Inferior parietal cortex (tissue), 1 donor: ENCODE measurements around the gene UCK1.
"Not testable (repeated sequence)": the region's sequence is repeated elsewhere in the genome, so short reads cannot be mapped to it uniquely, and the experiment has no call there.

Experiments
- DNase-seq: peaks from one replicate; pipeline ENCODE4 v3.0.0-alpha.2; 2016; ENCODE audit errors: extremely low spot score

Gene UCK1

DNA sequence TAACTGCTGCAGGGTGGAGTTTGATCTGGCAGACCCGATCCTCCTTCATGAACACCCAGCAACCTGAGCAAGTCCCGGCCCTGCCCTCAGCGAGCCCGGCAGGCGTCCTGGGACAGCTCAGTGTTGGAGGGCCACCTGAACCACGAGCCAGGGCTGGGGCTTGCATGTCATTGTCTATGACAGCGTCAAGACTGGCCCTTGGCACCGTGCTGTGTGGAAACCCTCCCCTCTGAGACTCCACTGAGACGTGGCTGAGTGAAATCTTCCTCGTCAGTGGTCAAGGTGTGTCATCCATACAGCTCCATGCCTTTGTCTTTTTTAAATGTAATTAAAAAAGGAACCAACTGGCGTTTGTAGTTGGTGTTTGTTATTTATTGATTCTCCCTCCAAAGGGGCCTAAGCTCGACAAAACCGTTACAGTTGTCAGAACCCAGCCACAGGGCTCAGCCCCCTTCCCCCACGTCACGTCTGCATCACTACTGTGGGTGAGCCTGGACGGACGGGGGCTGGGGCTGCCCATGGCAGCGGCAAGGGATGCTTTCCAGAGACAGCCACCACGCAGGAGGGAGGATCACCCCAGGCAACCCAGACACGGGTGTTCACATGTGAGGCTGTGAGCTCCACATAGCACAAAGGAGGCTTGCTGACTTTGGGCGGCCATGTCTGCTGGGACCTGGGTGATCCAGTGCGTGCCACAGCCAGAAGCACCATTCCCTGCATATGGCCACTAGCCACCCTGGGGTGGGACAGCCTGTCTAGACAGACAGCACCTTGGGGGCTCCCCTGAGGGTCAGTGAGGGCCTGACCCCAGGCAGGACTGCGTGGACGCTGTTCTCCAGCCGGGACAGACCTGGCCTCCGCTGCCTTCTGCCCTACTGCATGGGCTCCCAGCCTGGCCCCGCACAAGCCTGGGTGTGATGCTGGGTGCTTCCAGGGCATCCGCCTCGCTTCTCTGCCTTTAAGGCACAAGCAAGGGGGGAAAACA lies 7.3 kb downstream of the UCK1 start:
- DNase-seq, result no peak

DNA sequence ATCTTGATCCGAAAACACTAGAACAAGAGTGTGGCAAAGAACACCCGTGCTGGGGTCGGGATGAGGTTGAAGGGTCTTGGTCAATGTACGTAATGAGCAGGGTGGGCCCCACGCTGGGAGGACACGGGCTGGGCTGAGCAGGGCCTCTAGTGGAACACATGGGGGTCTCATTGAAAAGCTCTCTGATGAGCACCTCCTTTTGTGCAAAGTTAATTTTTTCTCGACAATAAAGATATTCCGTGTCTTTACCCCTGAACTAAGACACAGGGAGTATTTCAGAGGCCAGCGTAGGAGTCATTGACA lies 8.0 kb downstream of the UCK1 start:
- no peak for DNase-seq

- no peak for DNase-seq
Observed at GRCh38 chr9:131522257-131523085, 8.6 kb downstream of the UCK1 start.

DNA sequence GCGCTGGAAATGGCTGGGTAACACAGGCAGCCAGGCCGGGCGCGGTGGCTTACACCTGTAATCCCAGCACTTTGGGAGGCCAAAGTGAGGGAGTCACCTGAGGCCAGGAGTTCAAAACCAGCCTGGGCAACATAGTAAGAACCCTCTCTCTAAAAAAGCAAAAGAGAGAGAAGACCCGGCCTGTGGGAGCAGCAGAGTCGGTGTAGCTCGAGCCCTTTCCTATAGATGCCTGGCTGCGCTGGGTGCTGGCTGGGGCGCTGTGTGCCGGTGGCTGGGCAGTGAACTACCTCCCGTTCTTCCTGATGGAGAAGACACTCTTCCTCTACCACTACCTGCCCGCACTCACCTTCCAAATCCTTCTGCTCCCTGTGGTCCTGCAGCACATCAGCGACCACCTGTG lies 9.2 kb downstream of the UCK1 start:
- no peak for DNase-seq

DNA sequence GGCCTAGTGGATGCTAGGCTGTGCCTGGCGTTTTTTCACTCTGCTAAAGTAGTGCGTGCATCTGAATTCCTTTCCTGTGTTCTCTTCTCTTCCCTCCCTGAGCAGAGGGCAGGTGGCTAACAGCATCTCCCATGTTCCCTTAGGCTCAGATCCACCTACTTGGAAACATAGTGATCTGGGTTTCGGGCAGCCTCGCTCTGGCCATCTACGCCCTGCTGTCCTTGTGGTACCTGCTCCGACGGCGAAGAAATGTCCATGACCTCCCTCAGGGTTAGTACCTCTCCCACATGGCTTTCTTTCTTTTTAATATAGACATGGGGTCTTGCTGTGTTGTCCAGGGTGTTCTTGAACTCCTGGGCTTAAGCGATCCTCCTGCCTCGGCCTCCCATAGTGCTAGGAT lies 9.9 kb downstream of the UCK1 start:
- DNase-seq, result no peak

GRCh38 chr9:131520503-131520902 lies 10.6 kb downstream of the UCK1 start:
- no peak for DNase-seq

GRCh38 chr9:131518553-131518952 lies 12.5 kb downstream of the UCK1 start:
- no peak for DNase-seq

- no peak for DNase-seq
Observed at GRCh38 chr9:131517761-131518190, 13.3 kb downstream of the UCK1 start.

GRCh38 chr9:131516930-131517329 lies 14.1 kb downstream of the UCK1 start:
- no peak for DNase-seq

GRCh38 chr9:131516100-131516499 lies 15.0 kb downstream of the UCK1 start:
- DNase-seq, result no peak

DNA sequence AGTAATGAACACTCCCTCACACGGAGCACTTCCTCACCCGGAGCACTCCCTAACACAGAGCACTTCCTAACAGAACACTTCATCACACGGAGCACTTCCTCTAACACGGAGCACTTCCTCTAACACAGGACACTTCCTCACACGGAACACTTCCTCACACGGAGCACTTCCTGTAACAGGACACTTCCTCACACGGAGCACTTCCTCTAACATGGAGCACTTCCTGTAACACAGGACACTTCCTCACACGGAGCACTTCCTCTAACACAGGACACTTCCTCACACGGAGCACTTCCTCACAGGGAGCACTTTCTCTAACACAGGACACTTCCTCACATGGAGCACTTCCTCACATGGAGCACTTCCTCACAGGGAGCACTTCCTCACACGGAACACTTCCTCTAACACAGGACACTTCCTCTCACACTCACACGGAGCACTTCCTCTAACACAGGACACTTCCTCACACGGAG lies 15.5 kb downstream of the UCK1 start:
- DNase-seq, result not testable (repeated sequence)

GRCh38 chr9:131513177-131513576 lies 17.9 kb downstream of the UCK1 start:
- DNase-seq, result no peak

GRCh38 chr9:131511880-131512279 lies 19.2 kb downstream of the UCK1 start:
- no peak for DNase-seq

DNA sequence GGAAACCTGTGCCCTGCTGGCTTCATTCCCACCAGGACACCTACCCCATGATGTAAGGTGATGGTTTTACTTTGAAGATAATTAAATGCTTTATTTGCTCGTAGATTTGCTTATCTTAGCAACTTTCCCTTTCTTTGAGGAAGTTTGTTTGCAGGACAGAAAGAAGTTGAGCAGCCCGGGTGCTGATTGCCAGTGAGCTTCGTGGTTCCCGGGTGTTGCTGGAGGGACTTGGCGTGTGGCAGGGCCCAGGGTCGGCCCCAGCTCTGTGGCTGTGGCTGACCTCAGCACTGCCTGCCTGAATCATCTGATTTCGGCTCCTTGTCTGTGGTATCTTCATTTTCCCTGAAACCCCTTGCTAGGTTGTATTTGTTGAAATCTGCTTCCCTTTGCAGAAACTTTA lies 19.6 kb downstream of the UCK1 start:
- DNase-seq, result no peak

- no peak for DNase-seq
Observed at GRCh38 chr9:131505012-131505411, 26.1 kb downstream of the UCK1 start.

GRCh38 chr9:131503626-131504465 lies 27.2 kb downstream of the UCK1 start:
- DNase-seq, result no peak

GRCh38 chr9:131502781-131503625 lies 28.1 kb downstream of the UCK1 start, which contains the start of gene POMT1:
Gene POMT1, plus strand, starts transcription at chr9:131502918. Its CDS starts 1,301 bp downstream, at chr9:131504219.
- peak; percentile 93 for DNase-seq

DNA sequence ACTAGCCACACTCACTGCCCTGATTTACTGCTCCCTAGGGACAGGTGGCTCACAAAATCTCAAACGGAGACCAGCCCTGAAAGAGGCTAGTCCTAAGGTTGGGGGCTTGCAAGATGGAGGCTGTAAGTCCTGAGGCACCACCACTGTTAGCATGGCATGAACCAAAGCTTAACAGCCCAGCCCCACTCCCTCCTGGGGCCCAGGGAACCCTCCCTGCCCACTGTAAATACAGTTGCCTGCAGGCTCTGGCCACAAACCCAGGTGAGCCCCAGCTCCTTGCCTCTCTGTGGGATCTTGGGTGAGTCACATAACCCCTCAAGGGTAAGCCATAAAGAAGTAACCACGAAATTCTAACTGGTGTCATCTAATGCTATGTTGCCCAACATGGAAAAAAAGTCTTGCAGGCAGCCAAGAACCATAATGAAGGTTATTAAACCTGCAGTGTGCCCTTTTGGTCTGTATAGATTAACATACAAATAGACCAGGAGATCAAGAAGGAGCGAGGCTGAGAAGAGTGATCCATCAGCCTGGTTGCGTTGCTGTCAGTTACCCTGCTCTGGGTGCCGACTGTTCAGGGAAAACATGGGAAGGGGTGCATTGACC lies 30.0 kb downstream of the UCK1 start:
- DNase-seq, result no peak

DNA sequence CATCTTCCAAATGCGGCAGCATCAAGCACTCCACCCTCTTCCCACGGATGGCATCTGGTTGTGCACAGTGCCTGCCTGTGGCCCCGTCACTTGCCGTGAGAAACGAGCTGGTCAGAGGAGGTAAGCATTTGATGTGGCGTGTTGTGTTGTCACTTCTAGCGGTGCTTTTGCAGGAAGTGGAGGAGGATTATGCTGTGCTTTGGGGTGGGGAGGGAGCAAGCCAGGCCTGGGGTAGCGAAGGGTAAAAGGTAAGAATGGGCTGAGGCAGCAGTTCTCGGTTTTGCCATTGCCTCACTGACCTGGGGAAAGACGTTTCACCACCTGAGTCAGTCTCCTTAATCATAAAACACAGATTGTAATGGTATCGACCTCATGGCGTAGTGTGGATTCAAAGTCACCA lies 30.7 kb downstream of the UCK1 start:
- no peak for DNase-seq

DNA sequence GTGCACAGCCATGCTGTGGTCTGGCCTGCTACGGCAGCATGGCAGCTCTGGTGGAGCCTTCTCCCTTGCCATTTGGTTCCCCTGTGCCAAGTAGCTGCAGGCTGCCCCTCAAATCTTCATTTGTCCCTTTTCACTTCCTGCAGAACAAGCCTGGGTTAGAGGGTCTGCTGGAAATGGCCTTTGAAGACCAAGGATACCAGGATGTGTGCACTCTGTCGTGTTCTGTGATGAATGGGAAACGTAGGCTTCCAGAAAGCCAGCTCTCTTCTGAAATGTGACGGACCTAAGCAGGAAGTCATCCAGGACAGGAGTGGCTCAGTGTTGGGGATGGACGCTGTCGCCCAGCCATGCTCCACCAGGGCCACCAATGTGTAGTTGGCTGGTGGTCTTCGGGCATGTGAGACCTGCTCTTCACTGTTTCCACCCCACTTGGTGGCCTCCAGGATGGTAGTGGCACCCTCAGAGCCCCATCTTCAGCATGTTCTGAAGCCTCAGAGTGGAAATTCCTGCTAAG lies 31.8 kb downstream of the UCK1 start:
- no peak for DNase-seq
